B cell (primary cell): ENCODE data around the gene TBC1D22A. TPM values are rescaled to one million over a fixed set of nuclear protein-coding genes. Genes with fewer than 3 reads are reported as not detected.
A peak's percentile ranks its signal among the peaks of the same experiment; 100 is the strongest.

Source experiments
- ATAC-seq: fragments of 200-7000 bp; cut with Tn5 transposase; one replicate; pipeline ENCODE4 v1.10.0; 2021; ENCODE audit warnings: low read depth, mild to moderate bottlenecking, moderate number of reproducible peaks, moderate library complexity
- CTCF ChIA-PET: fragments of 350-600 bp; sonication (Branson Sonifier 250); formaldehyde crosslinking; loops from one replicate; lab custom pipeline; 2021; ENCODE audit warnings: antibody characterized with exemption, inconsistent platforms; lab: Charles Lee
- POLR2A ChIA-PET: fragments of 350-600 bp; sonication (Branson Sonifier 250); formaldehyde crosslinking; loops from one replicate; lab custom pipeline; 2021; ENCODE audit warnings: antibody characterized with exemption; lab: Charles Lee
- DNase-seq: peaks from one replicate; pipeline ENCODE4 v3.0.0; 2013
- H2AFZ ChIP-seq: 2 replicates; pipeline ENCODE4 v1.6.1; 2012; ENCODE audit warnings: mild to moderate bottlenecking, low read depth, low read length; ENCODE audit not compliant: insufficient read depth, poor library complexity, severe bottlenecking
- H3K27ac ChIP-seq, 2 donors: 1 replicate in 1 of 2; 2 replicates in 1 of 2; pipeline ENCODE4 v1.5.1; 2012 to 2013; ENCODE audit warnings: low read length in 2 of 2, mild to moderate bottlenecking in 2 of 2, moderate library complexity in 1 of 2
- H3K27me3 ChIP-seq, 4 experiments: fragments of 200-600 bp in 1 of 4; sonication (generic) in 1 of 4; replicated peaks in 1 of 4; 1 replicate in 2 of 4; 2 replicates in 2 of 4; pipeline versions ENCODE4 v1.6.1 to v1.7.0; 2013 to 2016; ENCODE audit warnings: low read length in 3 of 4, mild to moderate bottlenecking in 2 of 4, mixed read lengths in 1 of 4, moderate library complexity in 1 of 4; ENCODE audit not compliant: insufficient read depth in 4 of 4, control insufficient read depth in 3 of 4; ENCODE audit errors: control extremely low read depth in 1 of 4
- H3K36me3 ChIP-seq, 2 experiments: replicated peaks in 1 of 2; 1 replicate in 1 of 2; 2 replicates in 1 of 2; pipeline versions ENCODE4 v1.6.1 to v1.7.1; 2013; ENCODE audit warnings: low read length in 1 of 2; ENCODE audit not compliant: insufficient read depth in 2 of 2, control insufficient read depth in 1 of 2; ENCODE audit errors: control extremely low read depth in 1 of 2, extremely low read depth in 1 of 2
- H3K4me1 ChIP-seq, 2 donors: fragments of 200-600 bp in 1 of 2; sonication (generic) in 1 of 2; 1 replicate in 1 of 2; 2 replicates in 1 of 2; pipeline versions ENCODE4 v1.5.1 to v1.6.1; 2013 to 2017; ENCODE audit warnings: low read length in 2 of 2; ENCODE audit not compliant: control insufficient read depth in 2 of 2, insufficient read depth in 2 of 2
- H3K4me2 ChIP-seq: replicated peaks from 2 replicates; pipeline ENCODE3; 2012; ENCODE audit warnings: mild to moderate bottlenecking, low read depth, low read length; ENCODE audit not compliant: poor library complexity, severe bottlenecking
- H3K4me3 ChIP-seq, 5 experiments: fragments of 200-600 bp in 1 of 5; sonication (generic) in 1 of 5; 1 replicate in 3 of 5; 2 replicates in 2 of 5; pipeline versions ENCODE4 v1.5.1 to v1.7.0; 2011 to 2016; ENCODE audit warnings: low read length in 4 of 5, mild to moderate bottlenecking in 4 of 5, low read depth in 2 of 5, control low read depth in 1 of 5, moderate library complexity in 1 of 5; ENCODE audit not compliant: insufficient read depth in 1 of 5; ENCODE audit errors: control extremely low read depth in 1 of 5, extremely low read depth in 1 of 5
- H3K79me2 ChIP-seq: fragments of 200-600 bp; sonication (generic); one replicate; pipeline ENCODE4 v1.6.0; 2016; ENCODE audit warnings: low read length; ENCODE audit not compliant: control insufficient read depth, insufficient read depth
- H3K9ac ChIP-seq: fragments of 200-600 bp; sonication (generic); 2 replicates; pipeline ENCODE4 v1.6.1; 2017; ENCODE audit warnings: mild to moderate bottlenecking, low read length, moderate library complexity
- H3K9me3 ChIP-seq, 3 donors: one replicate each; pipeline versions ENCODE4 v1.6.1 to v1.7.1; 2013; ENCODE audit warnings: low read length in 2 of 3; ENCODE audit not compliant: control insufficient read depth in 2 of 3, insufficient read depth in 1 of 3; ENCODE audit errors: control extremely low read depth in 1 of 3
- H4K20me1 ChIP-seq: 2 replicates; pipeline ENCODE4 v1.6.0; 2012; ENCODE audit warnings: mild to moderate bottlenecking, low read length; ENCODE audit not compliant: insufficient read depth, control insufficient read depth, poor library complexity, severe bottlenecking
- H3K27ac Mint-ChIP-seq: one replicate; pipeline ENCODE4 v1.8.0; 2021; ENCODE audit warnings: mixed read lengths
- H3K27me3 Mint-ChIP-seq: one replicate; pipeline ENCODE4 v1.8.0; 2021; ENCODE audit warnings: mixed read lengths
- H3K4me1 Mint-ChIP-seq: one replicate; pipeline ENCODE4 v1.8.0; 2021; ENCODE audit warnings: mixed read lengths
- H3K4me3 Mint-ChIP-seq: one replicate; pipeline ENCODE4 v1.8.0; 2021; ENCODE audit warnings: mixed read lengths
- H3K9me3 Mint-ChIP-seq: one replicate; pipeline ENCODE4 v1.8.0; 2022; ENCODE audit warnings: mixed read lengths; ENCODE audit not compliant: insufficient read depth
- CTCF ChIP-seq: fragments of 200-600 bp; IDR thresholded peaks from one replicate; pipeline ENCODE4 v1.8.0; 2022; ENCODE audit warnings: antibody characterized with exemption, mild to moderate bottlenecking
- EZH2 ChIP-seq: IDR thresholded peaks from 2 replicates; pipeline ENCODE4 v1.6.1; 2012; ENCODE audit warnings: borderline replicate concordance, low read depth, mild to moderate bottlenecking, moderate library complexity, low read length; ENCODE audit not compliant: insufficient read depth, poor library complexity, severe bottlenecking
- WGBS: methylation state at CpG from one replicate; pipeline ENCODE4 v1.1.5; 2013; ENCODE audit warnings: missing lambda C conversion rate; ENCODE audit not compliant: insufficient coverage; 5-methylcytosine and 5-hydroxymethylcytosine counted together
- intact Hi-C: fragments of 100-400 bp; cut with micrococcal nuclease; formaldehyde crosslinking; loops from one replicate; pipeline ENCODE4 v1.10.0; 2022
- polyA plus RNA-seq: library from polyadenylated mRNA; depleted of rRNA; stranded (reverse); fragments of >200 nt; gene quantifications from 2 replicates; pipeline ENCODE4 v1.2.3, GENCODE V29; 2012
- total RNA-seq, 2 donors: library from RNA; stranded (reverse); fragments of 120-200 nt in 1 of 2; gene quantifications; 1 replicate in 1 of 2; 2 replicates in 1 of 2; pipeline versions ENCODE4 v1.2.3 to v1.2.4, GENCODE V29; 2013 to 2022

TBC1D22A gene
- total and polyA plus RNA-seq, 2 donors (not counting 1 experiment from before 2014, with no cell fraction given), result 73.8 to 128 TPM

GRCh38 chr22:46769191-46769675, 6.8 kb downstream of the TBC1D22A start:
- ATAC-seq, result peak; percentile 43
- peaks cover 4% of the 10 kb centered on the region for H4K20me1 ChIP-seq

More at GRCh38 chr22:46769191-46769675, 6.8 kb downstream of the TBC1D22A start:
- Histone ChIP-seq H3K79me2 (peaks cover 86% of the 10 kb centered on the region), H3K9me3 (no peaks in the 10 kb centered on the region), H3K9ac (peak overlapping the region; percentile 53), H3K4me2 (peak overlapping the region; percentile 92), H3K27ac (peak overlapping the region; percentile 92 to 97), H3K27me3 (no peaks in the 10 kb centered on the region), H3K4me1 (peaks cover 87 to 93% of the 10 kb centered on the region in 2 donors), H2AFZ (no peak overlapping the region), H3K36me3 (peaks cover 1 to 23% of the 10 kb centered on the region in 2 experiments), H3K4me3 (peak overlapping the region in 3 of 5 experiments; percentile 15 to 60 (median 27))
- peak; percentile 75 for DNase-seq
- ChIA-PET POLR2A (interaction anchor here (0.6 to 2.2 kb wide), 6 partner anchors 10 to 33 kb away, joined by 3 to 6 read pairs (median 4); no protein-coding TSS in a partner anchor), CTCF (interaction anchor here (0.6 to 5.3 kb wide), 7 partner anchors 11 to 206 kb away, joined by 3 to 52 read pairs (median 5); no protein-coding TSS in a partner anchor)
- TF ChIP-seq EZH2 (no peak), CTCF (no peak)
- Mint-ChIP-seq H3K4me3 (peak overlapping the region; percentile 91), H3K9me3 (no peaks in the 10 kb centered on the region), H3K4me1 (peaks cover 86% of the 10 kb centered on the region), H3K27me3 (no peaks in the 10 kb centered on the region), H3K27ac (peak overlapping the region; percentile 99)
- intact Hi-C loops, result loop anchor here (1.0 kb wide), 1 partner anchor 182 kb away; no protein-coding TSS in a partner anchor
- 27% methylated on average over 15 of the region's 17 CpGs for WGBS
